ENCODE measurements around the gene EXOC3L1.

EXOC3L1 gene

GRCh38 chr16:67163164-67163998, 26.6 kb downstream of the EXOC3L1 start:
- DNase-seq, result no peak

- DNase-seq, result no peak
Measured at GRCh38 chr16:67162506-67163163, 27.3 kb downstream of the EXOC3L1 start.

- no peak for DNase-seq
Measured at GRCh38 chr16:67161595-67162058, 28.3 kb downstream of the EXOC3L1 start.

GRCh38 chr16:67158637-67159600, 31.0 kb downstream of the EXOC3L1 start:
- no peak for DNase-seq

DNA sequence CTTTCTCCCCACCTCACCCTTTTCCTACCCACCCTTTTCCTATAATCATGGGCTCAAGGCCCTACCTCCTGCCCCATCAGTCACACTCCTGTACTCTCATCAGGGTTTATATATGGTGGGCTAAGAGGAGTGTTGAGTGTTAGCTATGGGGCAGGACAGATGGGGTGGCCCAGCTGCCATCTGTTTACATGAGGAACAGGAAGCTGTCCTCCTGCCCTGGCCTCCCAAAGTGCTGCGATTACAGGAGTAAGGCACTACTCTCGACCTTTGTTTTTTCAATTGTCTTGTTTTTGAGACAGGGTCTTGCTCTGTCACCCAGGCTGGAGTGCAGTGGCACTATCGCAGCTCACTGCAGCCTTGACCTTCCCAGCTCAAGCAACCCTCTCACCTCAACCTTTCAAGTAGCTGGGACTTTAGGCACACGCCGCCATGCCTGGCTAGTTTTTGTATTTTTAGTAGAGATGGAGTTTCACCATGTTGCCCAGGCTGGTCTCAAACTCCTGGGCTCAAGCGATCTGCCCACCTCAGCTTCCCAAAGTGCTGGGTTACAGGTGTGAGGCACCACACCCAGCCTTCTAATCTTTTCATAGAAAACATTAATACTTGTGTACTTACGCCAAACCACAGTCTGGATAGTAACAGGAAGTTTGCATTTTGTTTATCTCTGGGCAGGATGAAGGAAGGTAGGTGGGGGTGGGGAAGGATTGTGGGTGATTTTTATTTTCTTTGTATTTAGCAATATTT, 31.9 kb downstream of the EXOC3L1 start:
- DNase-seq, result no peak

DNA sequence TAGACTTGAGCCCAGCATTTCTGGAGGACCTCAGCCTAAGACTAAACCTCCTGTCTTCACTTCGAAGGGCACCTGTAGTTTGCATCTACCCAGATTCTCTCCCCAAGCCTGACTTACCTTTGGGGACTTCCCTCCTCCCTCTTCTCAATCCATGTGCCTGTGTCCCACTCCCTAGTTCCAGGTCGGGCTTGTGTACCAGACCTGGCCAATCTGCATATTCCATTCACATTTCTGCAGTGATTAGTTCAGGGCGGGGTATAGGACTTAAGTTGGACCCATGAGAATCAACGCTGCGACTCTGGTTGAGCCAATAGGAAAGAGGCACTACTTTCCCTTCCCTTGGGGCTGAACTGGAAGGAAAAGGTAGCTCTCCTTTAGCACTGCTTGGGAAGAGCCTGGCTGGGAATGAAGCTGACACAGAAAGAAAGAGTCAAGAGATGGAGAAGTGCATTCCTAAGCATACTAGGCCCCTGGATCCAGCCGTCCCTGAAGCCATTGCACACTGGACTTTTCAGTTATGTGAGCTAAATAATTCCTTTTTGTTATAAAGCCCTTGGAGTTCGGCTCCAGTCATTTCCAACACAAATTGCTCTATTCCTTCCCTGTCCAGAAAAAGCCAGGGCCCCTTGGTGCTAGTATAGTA, 32.7 kb downstream of the EXOC3L1 start:
- DNase-seq, result no peak

DNA sequence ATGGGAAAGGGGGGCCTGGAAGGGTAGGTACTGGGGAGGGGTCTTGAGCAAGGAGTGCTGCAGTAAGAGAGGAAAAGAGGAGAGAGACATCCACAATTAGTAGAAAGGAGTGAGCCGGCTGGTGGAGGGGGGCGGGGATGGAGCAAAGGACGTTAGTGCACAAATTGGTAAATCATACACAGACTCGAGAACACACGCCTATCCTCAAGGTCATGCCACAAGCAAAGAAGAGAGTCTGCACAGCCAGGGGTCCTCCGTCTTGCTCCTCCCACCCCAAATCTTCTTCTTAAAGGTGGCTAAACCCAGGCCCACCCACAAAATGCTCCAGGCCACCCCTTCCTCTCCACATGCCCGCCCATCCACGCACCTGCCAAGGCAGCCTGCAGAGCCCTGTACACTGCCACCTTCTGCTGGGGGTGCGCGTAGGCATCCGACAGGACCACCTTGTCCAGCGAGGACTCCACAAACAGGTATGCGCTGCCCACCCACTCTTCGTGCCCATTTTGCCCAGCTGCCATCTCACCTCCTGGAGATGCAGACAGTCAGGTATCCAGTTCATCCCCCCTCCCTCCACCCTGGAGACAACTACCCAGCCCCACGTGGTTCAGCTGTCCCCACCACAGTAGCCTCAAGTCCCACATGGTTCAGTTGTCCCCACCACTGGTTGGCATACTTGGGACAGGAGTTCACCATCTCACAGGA, 33.6 kb downstream of the EXOC3L1 start:
- no peak for DNase-seq

GRCh38 chr16:67155295-67156142, 34.4 kb downstream of the EXOC3L1 start:
- DNase-seq, result peak; percentile 33

DNA sequence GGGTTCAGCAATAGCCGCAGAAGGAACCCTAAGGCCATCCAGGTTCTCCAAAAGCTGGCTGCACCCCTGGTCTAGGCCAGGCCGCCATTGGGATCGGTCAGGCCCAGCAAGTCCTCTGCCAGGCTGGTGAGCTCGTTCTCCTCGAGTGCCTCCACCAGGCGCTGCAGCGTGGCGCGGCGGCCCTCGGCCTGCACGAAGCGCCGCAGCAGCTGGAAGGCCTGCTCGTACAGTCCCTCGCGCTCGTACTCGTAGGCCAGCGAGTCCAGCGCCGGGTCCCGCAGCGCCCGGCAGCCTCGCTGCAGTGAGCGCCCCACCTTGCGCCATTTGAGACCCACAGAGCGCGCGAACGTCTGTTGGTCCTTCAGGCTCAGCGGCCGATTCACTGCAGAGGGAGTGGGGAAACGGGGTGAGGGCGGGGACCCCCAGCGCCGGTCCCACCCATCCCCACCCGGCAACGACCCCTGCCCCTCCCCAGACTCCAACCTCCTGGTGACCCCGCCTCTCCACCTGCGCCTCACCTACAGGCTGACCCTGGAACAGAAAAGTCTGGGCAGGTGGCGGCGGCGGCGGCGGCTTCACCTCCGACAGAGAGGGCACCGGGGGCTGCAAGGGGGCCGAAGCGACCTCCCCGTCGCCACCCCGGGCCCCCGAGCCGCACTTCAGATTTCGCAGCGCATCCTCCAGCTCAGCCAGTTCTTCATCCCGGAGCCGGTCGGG, 35.2 kb downstream of the EXOC3L1 start:
- no peak for DNase-seq

- DNase-seq, result no peak
Measured at GRCh38 chr16:67151431-67152097, 38.4 kb downstream of the EXOC3L1 start.

DNA sequence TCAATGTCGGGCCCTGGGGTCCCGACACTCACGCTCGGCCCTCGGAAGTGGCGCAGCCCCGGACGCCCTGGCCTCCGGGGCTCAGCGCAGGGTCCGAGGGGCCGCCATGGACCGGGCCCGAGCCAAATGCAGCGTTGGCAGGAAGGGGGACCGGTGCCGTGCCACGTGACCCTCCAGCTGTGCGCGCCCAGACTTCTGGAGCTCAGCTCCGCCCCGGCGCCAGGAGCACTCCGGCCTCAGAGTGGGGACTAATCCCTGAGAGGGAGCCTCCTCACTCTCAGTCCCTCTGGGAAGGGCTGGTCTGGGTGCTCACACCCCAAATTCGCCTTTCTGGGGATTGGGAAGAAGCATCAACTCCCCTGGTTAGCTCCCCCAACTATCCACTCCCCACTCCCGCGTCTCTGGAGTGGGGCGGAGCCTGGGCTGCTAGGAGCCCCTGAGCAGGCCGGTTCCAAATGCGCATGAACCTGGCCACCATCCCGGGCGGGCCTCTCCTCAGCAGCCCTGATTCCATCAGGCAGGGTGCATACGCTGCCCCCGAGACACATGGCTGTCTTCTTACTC, 39.0 kb downstream of the EXOC3L1 start, which contains the start of gene B3GNT9:
Gene B3GNT9 (minus strand): TSS at position 166 of the 564 bp plus-strand sequence. CDS start 513 bp downstream, outside the sequence.
- DNase-seq, result no peak

- DNase-seq, result no peak
Measured at GRCh38 chr16:67150047-67150832, 39.7 kb downstream of the EXOC3L1 start.

GRCh38 chr16:67149276-67150046, 40.5 kb downstream of the EXOC3L1 start:
- no peak for DNase-seq

DNA sequence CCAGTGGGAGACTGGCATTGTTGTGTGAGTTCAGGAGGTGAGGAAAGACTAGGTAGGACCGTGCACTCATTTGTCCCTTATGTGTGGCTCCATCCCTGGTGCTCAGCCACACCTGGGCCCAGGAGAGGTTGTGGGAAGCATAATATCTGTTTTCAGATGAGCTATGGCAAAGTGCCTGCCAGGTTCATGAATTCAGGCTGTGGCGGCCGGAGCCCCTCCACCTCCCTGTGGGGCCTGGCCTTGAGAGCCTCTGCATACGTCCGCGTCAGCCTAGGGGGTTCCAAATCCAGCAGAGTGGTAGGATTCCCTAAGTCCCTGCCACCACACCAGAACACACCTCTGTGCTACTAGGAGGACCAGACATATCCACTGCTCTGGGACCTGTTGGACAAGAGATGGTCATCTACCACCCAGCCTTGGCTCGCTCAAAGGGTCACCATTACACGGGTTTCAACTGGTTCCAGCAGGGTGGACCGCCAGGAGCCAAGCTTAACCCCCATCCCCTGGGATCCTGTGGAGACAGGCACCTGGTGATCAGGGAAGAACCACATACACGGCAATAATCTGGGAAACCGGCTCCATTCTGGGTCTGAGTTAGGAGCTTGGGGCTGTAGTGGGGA, 41.2 kb downstream of the EXOC3L1 start:
- DNase-seq, result no peak

- DNase-seq, result no peak
Measured at GRCh38 chr16:67148221-67148620, 41.7 kb downstream of the EXOC3L1 start.

- no peak for DNase-seq
Measured at GRCh38 chr16:67147437-67148140, 42.3 kb downstream of the EXOC3L1 start.

Measured in KG1 (cell line).